H9 (cell line): ENCODE data around the gene POU6F2. TPM values are rescaled to one million over a fixed set of nuclear protein-coding genes. Genes with fewer than 3 reads are reported as not detected.

ENCODE experiments used
- DNase-seq: peaks from one replicate; pipeline ENCODE4 v3.0.0-alpha.2; 2017
- H2AFZ ChIP-seq: one replicate; pipeline ENCODE4 v1.6.1; 2013; ENCODE audit warnings: mild to moderate bottlenecking, low read length, control low read depth, moderate library complexity
- H2AK5ac ChIP-seq: 2 replicates; pipeline ENCODE4 v1.6.1; 2013; ENCODE audit warnings: low read length, control low read depth, mixed read lengths; ENCODE audit not compliant: insufficient read length
- H2BK120ac ChIP-seq: one replicate; pipeline ENCODE4 v1.6.1; 2013; ENCODE audit warnings: low read depth, mild to moderate bottlenecking, low read length, control low read depth, inconsistent platforms; ENCODE audit not compliant: poor library complexity, severe bottlenecking
- H2BK12ac ChIP-seq: 2 replicates; pipeline ENCODE4 v1.6.1; 2013; ENCODE audit warnings: low read length, control low read depth, mixed read lengths, low read depth; ENCODE audit not compliant: insufficient read length
- H2BK15ac ChIP-seq: 2 replicates; pipeline ENCODE4 v1.6.1; 2013; ENCODE audit warnings: low read depth, low read length, control low read depth
- H2BK20ac ChIP-seq: one replicate; pipeline ENCODE4 v1.6.1; 2013; ENCODE audit warnings: low read depth, mild to moderate bottlenecking, low read length, control low read depth, inconsistent platforms; ENCODE audit not compliant: poor library complexity, severe bottlenecking
- H2BK5ac ChIP-seq: 2 replicates; pipeline ENCODE4 v1.6.1; 2013; ENCODE audit warnings: low read length, control low read depth, mixed read lengths; ENCODE audit not compliant: insufficient read length
- H3K14ac ChIP-seq: 2 replicates; pipeline ENCODE4 v1.6.1; 2013; ENCODE audit warnings: low read length, control low read depth; ENCODE audit not compliant: insufficient read depth
- H3K18ac ChIP-seq: 2 replicates; pipeline ENCODE4 v1.6.1; 2013; ENCODE audit warnings: low read depth, mild to moderate bottlenecking, mixed read lengths, low read length, control low read depth; ENCODE audit not compliant: insufficient read length
- H3K23ac ChIP-seq: 2 replicates; pipeline ENCODE4 v1.6.1; 2013; ENCODE audit warnings: low read length, control low read depth, mixed read lengths, low read depth; ENCODE audit not compliant: insufficient read length
- H3K23me2 ChIP-seq: 2 replicates; pipeline ENCODE4 v1.6.1; 2013; ENCODE audit warnings: low read depth, mild to moderate bottlenecking, mixed read lengths, low read length, control low read depth; ENCODE audit not compliant: insufficient read length, poor library complexity, severe bottlenecking
- H3K27ac ChIP-seq: 2 replicates; pipeline ENCODE4 v1.5.1; 2013; ENCODE audit warnings: low read length, control low read depth, mixed read lengths, low read depth; ENCODE audit not compliant: insufficient read length
- H3K27me3 ChIP-seq: 2 replicates; pipeline ENCODE4 v1.6.1; 2013; ENCODE audit warnings: low read length, control low read depth, inconsistent platforms; ENCODE audit not compliant: insufficient read depth
- H3K4ac ChIP-seq: 2 replicates; pipeline ENCODE4 v1.6.1; 2013; ENCODE audit warnings: low read depth, mild to moderate bottlenecking, control low read depth, inconsistent platforms, low read length, moderate library complexity
- H3K4me1 ChIP-seq: 2 replicates; pipeline ENCODE4 v1.6.1; 2013; ENCODE audit warnings: low read length, control low read depth, inconsistent platforms; ENCODE audit not compliant: insufficient read depth
- H3K4me2 ChIP-seq: 2 replicates; pipeline ENCODE4 v1.6.1; 2013; ENCODE audit warnings: low read length, control low read depth, mixed read lengths; ENCODE audit not compliant: insufficient read length, insufficient read depth
- H3K56ac ChIP-seq: 2 replicates; pipeline ENCODE4 v1.6.1; 2013; ENCODE audit warnings: low read depth, mild to moderate bottlenecking, mixed read lengths, low read length, control low read depth; ENCODE audit not compliant: insufficient read length
- H3K79me1 ChIP-seq: 2 replicates; pipeline ENCODE4 v1.6.1; 2013; ENCODE audit warnings: low read depth, mild to moderate bottlenecking, moderate library complexity, low read length, control low read depth, inconsistent platforms; ENCODE audit not compliant: insufficient read depth, poor library complexity, severe bottlenecking
- H3K79me2 ChIP-seq: 2 replicates; pipeline ENCODE4 v1.6.1; 2013; ENCODE audit warnings: low read length, control low read depth, inconsistent platforms; ENCODE audit not compliant: insufficient read depth
- H3K9ac ChIP-seq: 2 replicates; pipeline ENCODE4 v1.6.1; 2013; ENCODE audit warnings: low read length, control low read depth, mixed read lengths; ENCODE audit not compliant: insufficient read length; ENCODE audit errors: extremely low read depth
- H3K9me3 ChIP-seq: one replicate; pipeline ENCODE4 v1.6.1; 2013; ENCODE audit warnings: low read depth, low read length, inconsistent platforms; ENCODE audit not compliant: control insufficient read depth
- H3T11ph ChIP-seq: one replicate; pipeline ENCODE4 v1.6.1; 2013; ENCODE audit warnings: mild to moderate bottlenecking, low read length, control low read depth, inconsistent platforms
- H4K20me1 ChIP-seq: one replicate; pipeline ENCODE4 v1.6.1; 2013; ENCODE audit not compliant: control insufficient read depth, insufficient read length, insufficient read depth
- H4K5ac ChIP-seq: 2 replicates; pipeline ENCODE4 v1.6.1; 2013; ENCODE audit warnings: low read depth, mild to moderate bottlenecking, mixed read lengths, low read length, control low read depth; ENCODE audit not compliant: insufficient read length
- H4K8ac ChIP-seq: replicated peaks from 2 replicates; pipeline ENCODE4 v1.6.1; 2013; ENCODE audit warnings: low read length, control low read depth, mixed read lengths, low read depth; ENCODE audit not compliant: insufficient read length
- H4K91ac ChIP-seq: 2 replicates; pipeline ENCODE4 v1.6.1; 2013; ENCODE audit warnings: low read depth, mild to moderate bottlenecking, moderate library complexity, mixed read lengths, low read length, control low read depth; ENCODE audit not compliant: insufficient read length
- H3K27ac Mint-ChIP-seq, 3 experiments: 2 replicates in 2 of 3; 3 replicates in 1 of 3; pipeline ENCODE4 v1.8.0; 2020 to 2021; ENCODE audit warnings: mixed read lengths in 3 of 3, mild to moderate bottlenecking in 1 of 3, moderate library complexity in 1 of 3
- H3K27me3 Mint-ChIP-seq: 2 replicates; pipeline ENCODE4 v1.8.0; 2021; ENCODE audit warnings: low read depth, mild to moderate bottlenecking, moderate library complexity, mixed read lengths
- H3K36me3 Mint-ChIP-seq, 3 experiments: 2 replicates in 2 of 3; 3 replicates in 1 of 3; pipeline ENCODE4 v1.8.0; 2020 to 2021; ENCODE audit warnings: low read depth in 3 of 3, mixed read lengths in 3 of 3; ENCODE audit not compliant: insufficient read depth in 1 of 3
- H3K4me1 Mint-ChIP-seq, 2 experiments: 2 replicates each; pipeline ENCODE4 v1.8.0; 2020; ENCODE audit warnings: mixed read lengths in 2 of 2
- H3K4me3 Mint-ChIP-seq, 2 experiments: 2 replicates in 1 of 2; 3 replicates in 1 of 2; pipeline ENCODE4 v1.8.0; 2020 to 2021; ENCODE audit warnings: mild to moderate bottlenecking in 2 of 2, mixed read lengths in 2 of 2, moderate library complexity in 1 of 2
- H3K9me3 Mint-ChIP-seq, 2 experiments: 2 replicates in 1 of 2; 3 replicates in 1 of 2; pipeline ENCODE4 v1.8.0; 2020; ENCODE audit warnings: mild to moderate bottlenecking in 2 of 2, mixed read lengths in 2 of 2, moderate library complexity in 1 of 2
- WGBS: extraction: QIAGEN DNeasy Blood & Tissue Kit; methylation state at CpG from one replicate; pipeline ENCODE4 v1.1.7; 2013; ENCODE audit warnings: missing lambda C conversion rate, low lambda C conversion rate, mixed read lengths; ENCODE audit not compliant: insufficient read length; ENCODE audit errors: extremely low coverage; 5-methylcytosine and 5-hydroxymethylcytosine counted together
- total RNA-seq: library from RNA; stranded (reverse); gene quantifications from 2 replicates; pipeline ENCODE4 v1.2.1, GENCODE V29; 2021
- TF ChIP-seq, protein P1 (sequence below): fragments of 200-600 bp; sonication (generic); conservative IDR thresholded peaks from 3 replicates; pipeline ENCODE4 v1.8.0; 2021; ENCODE audit warnings: antibody characterized with exemption, mild to moderate bottlenecking

POU6F2 gene
- total RNA-seq, 1 experiment from 2014 or later, result 1.9 TPM

DNA sequence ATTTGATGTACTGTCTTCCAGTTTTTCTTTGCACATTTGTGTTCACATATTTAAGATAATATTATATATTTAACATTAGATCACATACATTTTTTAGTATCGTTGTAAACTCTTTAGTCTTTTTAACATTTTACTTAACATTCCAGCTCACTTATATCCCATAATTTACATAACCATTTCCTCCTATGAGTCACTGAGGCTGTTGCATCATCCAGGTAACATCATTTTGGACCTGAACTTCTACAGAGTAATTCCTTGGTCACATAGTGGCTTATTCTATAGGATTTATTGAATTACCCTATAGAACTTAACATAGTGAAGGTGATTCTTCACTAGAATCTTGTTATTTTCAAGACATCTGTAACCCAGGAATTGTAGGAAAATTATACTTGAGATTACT, 194.4 kb downstream of the POU6F2 start:
- no CpG with 5 or more reads among the region's 1 CpG for WGBS
- Histone ChIP-seq H2BK15ac (no peak overlapping the region), H2AK5ac (no peak overlapping the region), H3K27ac (no peak overlapping the region), H2BK20ac (no peak overlapping the region), H3K23ac (no peak overlapping the region), H2BK12ac (no peak overlapping the region), H3K79me1 (no peaks in the 10 kb centered on the region), H3K14ac (no peak overlapping the region; the same call in 1 of the 2 replicates), H4K20me1 (no peaks in the 10 kb centered on the region), H2BK120ac (no peak overlapping the region), H4K5ac (no peak overlapping the region), H3K27me3 (no peaks in the 10 kb centered on the region), H4K91ac (no peak overlapping the region), H2BK5ac (no peak overlapping the region), H3K4ac (no peak overlapping the region), H3K9me3 (no peaks in the 10 kb centered on the region), H3T11ph (no peak overlapping the region), H3K4me1 (no peaks in the 10 kb centered on the region), H3K56ac (no peak overlapping the region), H3K9ac (no peak overlapping the region), H4K8ac (no peak overlapping the region), H3K79me2 (no peaks in the 10 kb centered on the region), H3K4me2 (no peak overlapping the region), H2AFZ (no peak overlapping the region), H3K23me2 (no peaks in the 10 kb centered on the region), H3K18ac (no peak overlapping the region)
- no peak for DNase-seq
- TF ChIP-seq, protein P1, sequence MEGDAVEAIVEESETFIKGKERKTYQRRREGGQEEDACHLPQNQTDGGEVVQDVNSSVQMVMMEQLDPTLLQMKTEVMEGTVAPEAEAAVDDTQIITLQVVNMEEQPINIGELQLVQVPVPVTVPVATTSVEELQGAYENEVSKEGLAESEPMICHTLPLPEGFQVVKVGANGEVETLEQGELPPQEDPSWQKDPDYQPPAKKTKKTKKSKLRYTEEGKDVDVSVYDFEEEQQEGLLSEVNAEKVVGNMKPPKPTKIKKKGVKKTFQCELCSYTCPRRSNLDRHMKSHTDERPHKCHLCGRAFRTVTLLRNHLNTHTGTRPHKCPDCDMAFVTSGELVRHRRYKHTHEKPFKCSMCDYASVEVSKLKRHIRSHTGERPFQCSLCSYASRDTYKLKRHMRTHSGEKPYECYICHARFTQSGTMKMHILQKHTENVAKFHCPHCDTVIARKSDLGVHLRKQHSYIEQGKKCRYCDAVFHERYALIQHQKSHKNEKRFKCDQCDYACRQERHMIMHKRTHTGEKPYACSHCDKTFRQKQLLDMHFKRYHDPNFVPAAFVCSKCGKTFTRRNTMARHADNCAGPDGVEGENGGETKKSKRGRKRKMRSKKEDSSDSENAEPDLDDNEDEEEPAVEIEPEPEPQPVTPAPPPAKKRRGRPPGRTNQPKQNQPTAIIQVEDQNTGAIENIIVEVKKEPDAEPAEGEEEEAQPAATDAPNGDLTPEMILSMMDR, result no peak
- H3K27ac Mint-ChIP-seq, result no peak overlapping the region
- no peaks in the 10 kb centered on the region for H3K9me3 Mint-ChIP-seq
- no peaks in the 10 kb centered on the region for H3K36me3 Mint-ChIP-seq
- no peak overlapping the region for H3K4me3 Mint-ChIP-seq
- H3K27me3 Mint-ChIP-seq, result no peaks in the 10 kb centered on the region; the same call in 1 of the 2 replicates
- peaks cover 16 to 17% of the 10 kb centered on the region in 2 experiments for H3K4me1 Mint-ChIP-seq
